HEK293 (cell line): ENCODE results near the gene TBX10.
"Not testable (repeated sequence)": the region's sequence is repeated elsewhere in the genome, so short reads cannot be mapped to it uniquely, and the experiment has no call there.

Experiments used
- KLF1 ChIP-seq: fragments of 450-650 bp; formaldehyde crosslinking; IDR thresholded peaks from 2 replicates; pipeline ENCODE4 v1.5.1; 2016; ENCODE audit warnings: missing biosample characterization, missing genetic modification characterization
- TRIM28 ChIP-seq: IDR thresholded peaks from 2 replicates; pipeline ENCODE4 v1.6.1; 2011; ENCODE audit warnings: low read length, control low read depth, borderline replicate concordance
- ZNF239 ChIP-seq: fragments of 450-650 bp; formaldehyde crosslinking; IDR thresholded peaks from 2 replicates; pipeline ENCODE4 v1.5.1; 2016; ENCODE audit warnings: missing biosample characterization, missing genetic modification characterization
- ZNF280C ChIP-seq: fragments of 450-650 bp; formaldehyde crosslinking; IDR thresholded peaks from 2 replicates; pipeline ENCODE4 v1.5.1; 2016; ENCODE audit warnings: missing biosample characterization, missing genetic modification characterization
- ZNF391 ChIP-seq: fragments of 450-650 bp; formaldehyde crosslinking; IDR thresholded peaks from 2 replicates; pipeline ENCODE4 v1.5.1; 2016; ENCODE audit warnings: low read depth, missing biosample characterization, missing genetic modification characterization, borderline replicate concordance
- ZNF529 ChIP-seq: fragments of 450-650 bp; formaldehyde crosslinking; IDR thresholded peaks from 2 replicates; pipeline ENCODE4 v1.5.1; 2017; ENCODE audit warnings: missing genetic modification characterization, missing biosample characterization; ENCODE audit not compliant: insufficient replicate concordance
- TF ChIP-seq, protein P1 (sequence below): fragments of 450-650 bp; formaldehyde crosslinking; IDR thresholded peaks from 2 replicates; pipeline ENCODE4 v1.5.1; 2016; ENCODE audit warnings: missing biosample characterization, missing genetic modification characterization
- TF ChIP-seq, protein P2 (sequence below): fragments of 450-650 bp; formaldehyde crosslinking; optimal IDR thresholded peaks from 2 replicates; pipeline ENCODE3; 2016; ENCODE audit warnings: missing biosample characterization, mild to moderate bottlenecking, missing genetic modification characterization
- TF ChIP-seq, protein P3 (sequence below): fragments of 450-650 bp; formaldehyde crosslinking; IDR thresholded peaks from 2 replicates; pipeline ENCODE4; 2016; ENCODE audit warnings: missing biosample characterization, missing genetic modification characterization

- not testable (repeated sequence) for TF ChIP-seq ZNF529 (tag by site-specific recombination); TRIM28; ZNF391 (tag by site-specific recombination); KLF1; ZNF280C; ZNF239
- TF ChIP-seq, protein P1, sequence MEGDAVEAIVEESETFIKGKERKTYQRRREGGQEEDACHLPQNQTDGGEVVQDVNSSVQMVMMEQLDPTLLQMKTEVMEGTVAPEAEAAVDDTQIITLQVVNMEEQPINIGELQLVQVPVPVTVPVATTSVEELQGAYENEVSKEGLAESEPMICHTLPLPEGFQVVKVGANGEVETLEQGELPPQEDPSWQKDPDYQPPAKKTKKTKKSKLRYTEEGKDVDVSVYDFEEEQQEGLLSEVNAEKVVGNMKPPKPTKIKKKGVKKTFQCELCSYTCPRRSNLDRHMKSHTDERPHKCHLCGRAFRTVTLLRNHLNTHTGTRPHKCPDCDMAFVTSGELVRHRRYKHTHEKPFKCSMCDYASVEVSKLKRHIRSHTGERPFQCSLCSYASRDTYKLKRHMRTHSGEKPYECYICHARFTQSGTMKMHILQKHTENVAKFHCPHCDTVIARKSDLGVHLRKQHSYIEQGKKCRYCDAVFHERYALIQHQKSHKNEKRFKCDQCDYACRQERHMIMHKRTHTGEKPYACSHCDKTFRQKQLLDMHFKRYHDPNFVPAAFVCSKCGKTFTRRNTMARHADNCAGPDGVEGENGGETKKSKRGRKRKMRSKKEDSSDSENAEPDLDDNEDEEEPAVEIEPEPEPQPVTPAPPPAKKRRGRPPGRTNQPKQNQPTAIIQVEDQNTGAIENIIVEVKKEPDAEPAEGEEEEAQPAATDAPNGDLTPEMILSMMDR (tag by site-specific recombination) = not testable (repeated sequence)
- TF ChIP-seq, protein P2, sequence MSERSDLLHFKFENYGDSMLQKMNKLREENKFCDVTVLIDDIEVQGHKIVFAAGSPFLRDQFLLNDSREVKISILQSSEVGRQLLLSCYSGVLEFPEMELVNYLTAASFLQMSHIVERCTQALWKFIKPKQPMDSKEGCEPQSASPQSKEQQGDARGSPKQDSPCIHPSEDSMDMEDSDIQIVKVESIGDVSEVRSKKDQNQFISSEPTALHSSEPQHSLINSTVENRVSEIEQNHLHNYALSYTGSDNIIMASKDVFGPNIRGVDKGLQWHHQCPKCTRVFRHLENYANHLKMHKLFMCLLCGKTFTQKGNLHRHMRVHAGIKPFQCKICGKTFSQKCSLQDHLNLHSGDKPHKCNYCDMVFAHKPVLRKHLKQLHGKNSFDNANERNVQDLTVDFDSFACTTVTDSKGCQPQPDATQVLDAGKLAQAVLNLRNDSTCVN (tag by site-specific recombination) = not testable (repeated sequence)
- TF ChIP-seq, protein P3, sequence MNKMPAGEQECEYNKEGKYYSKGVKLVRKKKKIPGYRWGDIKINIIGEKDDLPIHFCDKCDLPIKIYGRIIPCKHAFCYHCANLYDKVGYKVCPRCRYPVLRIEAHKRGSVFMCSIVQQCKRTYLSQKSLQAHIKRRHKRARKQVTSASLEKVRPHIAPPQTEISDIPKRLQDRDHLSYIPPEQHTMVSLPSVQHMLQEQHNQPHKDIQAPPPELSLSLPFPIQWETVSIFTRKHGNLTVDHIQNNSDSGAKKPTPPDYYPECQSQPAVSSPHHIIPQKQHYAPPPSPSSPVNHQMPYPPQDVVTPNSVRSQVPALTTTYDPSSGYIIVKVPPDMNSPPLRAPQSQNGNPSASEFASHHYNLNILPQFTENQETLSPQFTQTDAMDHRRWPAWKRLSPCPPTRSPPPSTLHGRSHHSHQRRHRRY = not testable (repeated sequence)
Measured at GRCh38 chr11:67626131-67626833, 13.3 kb downstream of the TBX10 start.
